Stimulated activated CD4-positive, alpha-beta T cell treated with anti-CD3 and anti-CD28 coated beads, Interleukin-2, amount 100 ng/mL, for 48 hours (primary cell): ENCODE data around the gene LPCAT2.

Experiments
- DNase-seq, 2 donors: peaks; one replicate each; pipeline ENCODE4 v3.0.0-alpha.2; 2020

Gene LPCAT2

GRCh38 chr16:55506083-55506482 lies 2.8 kb upstream of the LPCAT2 start:
- no peak for DNase-seq

GRCh38 chr16:55506708-55507107 lies 2.2 kb upstream of the LPCAT2 start:
- DNase-seq = no peak

GRCh38 chr16:55508271-55508921 lies 476 bp upstream of the LPCAT2 start:
- DNase-seq = no peak

GRCh38 chr16:55510185-55510805 lies 1.4 kb downstream of the LPCAT2 start:
- no peak for DNase-seq

GRCh38 chr16:55512941-55513340 lies 4.1 kb downstream of the LPCAT2 start:
- no peak for DNase-seq

GRCh38 chr16:55513616-55514015 lies 4.7 kb downstream of the LPCAT2 start:
- no peak for DNase-seq

- DNase-seq = no peak
Measured at GRCh38 chr16:55515111-55515510, 6.2 kb downstream of the LPCAT2 start.

GRCh38 chr16:55521792-55522191 lies 12.9 kb downstream of the LPCAT2 start:
- no peak for DNase-seq

- DNase-seq = no peak
Measured at GRCh38 chr16:55526441-55526840, 17.6 kb downstream of the LPCAT2 start.

- DNase-seq = no peak
Measured at GRCh38 chr16:55527885-55528284, 19.0 kb downstream of the LPCAT2 start.

- DNase-seq = no peak
Measured at GRCh38 chr16:55529018-55529417, 20.1 kb downstream of the LPCAT2 start.

GRCh38 chr16:55530316-55530856 lies 21.5 kb downstream of the LPCAT2 start:
- no peak for DNase-seq

GRCh38 chr16:55532227-55532626 lies 23.4 kb downstream of the LPCAT2 start:
- DNase-seq = no peak

GRCh38 chr16:55534756-55535155 lies 25.9 kb downstream of the LPCAT2 start:
- DNase-seq = no peak

- no peak for DNase-seq
Measured at GRCh38 chr16:55539049-55539448, 30.2 kb downstream of the LPCAT2 start.

GRCh38 chr16:55539488-55539887 lies 30.6 kb downstream of the LPCAT2 start:
- no peak for DNase-seq

- no peak for DNase-seq
Measured at GRCh38 chr16:55540221-55540620, 31.3 kb downstream of the LPCAT2 start.

GRCh38 chr16:55542459-55543082 lies 33.7 kb downstream of the LPCAT2 start:
- no peak for DNase-seq

GRCh38 chr16:55543472-55543871 lies 34.6 kb downstream of the LPCAT2 start:
- DNase-seq = no peak

- DNase-seq = no peak
Measured at GRCh38 chr16:55552621-55553020, 43.7 kb downstream of the LPCAT2 start.

GRCh38 chr16:55555436-55555835 lies 46.6 kb downstream of the LPCAT2 start:
- no peak for DNase-seq

- DNase-seq = no peak
Measured at GRCh38 chr16:55557186-55557585, 48.3 kb downstream of the LPCAT2 start.

GRCh38 chr16:55559233-55559632 lies 50.4 kb downstream of the LPCAT2 start:
- DNase-seq = no peak

GRCh38 chr16:55559933-55560516 lies 51.2 kb downstream of the LPCAT2 start:
- DNase-seq = no peak
